SU-DHL-6 (cell line): ENCODE data around the gene C12orf43.

Experiments used
- H2AFZ ChIP-seq: fragments of 200-600 bp; sonication (generic); 2 replicates; pipeline ENCODE4 v1.6.1; 2014; ENCODE audit warnings: low read depth, mild to moderate bottlenecking, moderate library complexity, mixed read lengths, antibody characterized with exemption, low read length; ENCODE audit not compliant: severe bottlenecking
- H3F3A ChIP-seq: fragments of 200-600 bp; shearing (Covaris generic); 2 replicates; pipeline ENCODE4 v1.6.0; 2016; ENCODE audit warnings: antibody characterized with exemption, mild to moderate bottlenecking; ENCODE audit not compliant: insufficient read depth
- H3K27ac ChIP-seq: fragments of 200-600 bp; sonication (generic); 2 replicates; pipeline ENCODE4 v1.5.1; 2016; ENCODE audit warnings: low read depth, mild to moderate bottlenecking, low read length, moderate library complexity, mixed read lengths
- H3K27me3 ChIP-seq: fragments of 200-600 bp; sonication (generic), shearing (Covaris generic); 2 replicates; pipeline ENCODE4 v1.6.0; 2014; ENCODE audit warnings: mild to moderate bottlenecking, low read length
- H3K36me3 ChIP-seq: fragments of 200-600 bp; sonication (generic); 2 replicates; pipeline ENCODE4 v1.6.1; 2014; ENCODE audit warnings: mild to moderate bottlenecking, low read length, mixed read lengths
- H3K4me2 ChIP-seq: fragments of 300-600, 200-600 bp; shearing (Covaris generic), sonication (generic); 2 replicates; pipeline ENCODE4 v1.6.0; 2014; ENCODE audit warnings: low read length, low read depth, mild to moderate bottlenecking; ENCODE audit not compliant: poor library complexity, severe bottlenecking
- H3K4me3 ChIP-seq: fragments of 200-600 bp; sonication (generic); 2 replicates; pipeline ENCODE4 v1.5.1; 2014; ENCODE audit warnings: antibody characterized with exemption, low read length, mild to moderate bottlenecking, mixed read lengths; ENCODE audit not compliant: insufficient read depth, poor library complexity, severe bottlenecking
- H3K79me2 ChIP-seq: fragments of 200-600 bp; sonication (generic); 2 replicates; pipeline ENCODE4 v1.6.1; 2014; ENCODE audit warnings: mild to moderate bottlenecking, low read length, moderate library complexity; ENCODE audit not compliant: insufficient read depth
- H3K9ac ChIP-seq: fragments of 200-600 bp; sonication (generic); 2 replicates; pipeline ENCODE4 v1.7.0; 2014; ENCODE audit warnings: mild to moderate bottlenecking, low read length
- H3K9me2 ChIP-seq: fragments of 200-600 bp; sonication (generic); replicated peaks from 2 replicates; pipeline ENCODE4 v1.6.1; 2014; ENCODE audit warnings: low read length; ENCODE audit not compliant: insufficient read depth
- H3K9me3 ChIP-seq: fragments of 200-600 bp; sonication (generic); 2 replicates; pipeline ENCODE4 v1.6.1; 2014; ENCODE audit warnings: low read length, mixed read lengths; ENCODE audit not compliant: insufficient read depth
- H4K20me1 ChIP-seq: fragments of 200-600 bp; sonication (generic); 2 replicates; pipeline ENCODE4 v1.6.1; 2014; ENCODE audit warnings: low read depth, mild to moderate bottlenecking, antibody characterized with exemption, low read length, moderate library complexity, mixed read lengths
- CTCF ChIP-seq: fragments of 200-600 bp; sonication (generic); IDR thresholded peaks from one replicate; pipeline ENCODE4 v1.5.1; 2017; ENCODE audit warnings: antibody characterized with exemption, mild to moderate bottlenecking, low read length, moderate library complexity; ENCODE audit not compliant: insufficient read depth, poor library complexity, severe bottlenecking
- EZH2phosphoT487 ChIP-seq: fragments of 200-600 bp; sonication (generic), shearing (Covaris generic); conservative IDR thresholded peaks from 2 replicates; pipeline ENCODE4 v1.6.1; 2018; ENCODE audit warnings: mild to moderate bottlenecking, antibody characterized with exemption, low read length, moderate library complexity, mixed read lengths

The C12orf43 gene

DNA sequence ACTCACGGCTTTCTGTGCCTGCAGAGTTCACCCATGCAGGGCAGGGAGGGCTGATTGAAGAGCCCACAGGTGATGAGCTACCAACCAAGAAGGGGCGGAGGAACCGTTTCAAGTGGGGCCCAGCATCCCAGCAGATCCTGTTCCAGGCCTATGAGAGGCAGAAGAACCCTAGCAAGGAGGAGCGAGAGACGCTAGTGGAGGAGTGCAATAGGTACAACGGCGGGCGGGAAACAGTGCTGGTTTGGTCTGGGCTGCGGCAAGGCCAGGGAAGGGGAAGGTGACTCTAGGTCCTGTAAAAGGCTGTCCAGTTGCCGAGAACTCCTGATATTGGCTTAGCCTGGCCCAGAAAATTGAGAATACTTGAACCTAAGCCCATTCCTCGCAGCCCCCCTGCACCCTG lies 22.8 kb downstream of the C12orf43 start:
- no peaks in the 10 kb centered on the region for H3K27me3 ChIP-seq
- no peak overlapping the region for H3K4me3 ChIP-seq
- H3K27ac ChIP-seq: no peak overlapping the region
- H3K4me2 ChIP-seq: no peak overlapping the region
- no peaks in the 10 kb centered on the region for H3K36me3 ChIP-seq
- H3K9me3 ChIP-seq: no peaks in the 10 kb centered on the region
- H4K20me1 ChIP-seq: no peaks in the 10 kb centered on the region
- no peaks in the 10 kb centered on the region for H3K9me2 ChIP-seq
- no peaks in the 10 kb centered on the region for H3K79me2 ChIP-seq
- H3K9ac ChIP-seq: no peak overlapping the region
- H3F3A ChIP-seq: no peaks in the 10 kb centered on the region
- H2AFZ ChIP-seq: no peak overlapping the region
- no peak for TF ChIP-seq EZH2phosphoT487
- no peak for TF ChIP-seq CTCF

DNA sequence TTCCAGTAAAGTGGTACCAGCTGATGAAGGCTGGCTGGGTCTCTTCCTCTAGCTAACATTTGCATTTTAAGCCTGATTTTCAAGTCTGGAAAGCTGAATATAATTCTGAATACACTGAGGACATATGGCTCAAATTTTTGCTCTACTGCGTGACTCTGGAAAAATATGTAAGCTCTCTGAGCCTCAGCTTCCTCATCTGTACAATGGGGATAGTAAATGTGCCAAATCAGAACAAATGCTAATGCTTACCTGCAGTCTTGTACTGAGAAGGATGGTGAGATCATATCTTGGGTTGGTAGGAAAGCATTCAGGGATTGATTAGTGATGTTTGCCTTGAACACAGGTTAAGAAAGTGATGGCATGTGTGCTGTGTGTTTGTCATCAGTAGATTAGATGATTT lies 23.3 kb downstream of the C12orf43 start:
- Histone ChIP-seq H3K36me3 (no peaks in the 10 kb centered on the region), H3K9me2 (no peaks in the 10 kb centered on the region), H3K4me3 (no peak overlapping the region), H3K27me3 (no peaks in the 10 kb centered on the region), H3K27ac (no peak overlapping the region), H4K20me1 (no peaks in the 10 kb centered on the region), H3F3A (no peaks in the 10 kb centered on the region), H3K9me3 (no peaks in the 10 kb centered on the region), H3K9ac (no peak overlapping the region), H2AFZ (no peak overlapping the region), H3K79me2 (no peaks in the 10 kb centered on the region), H3K4me2 (no peak overlapping the region)
- TF ChIP-seq CTCF (no peak), EZH2phosphoT487 (no peak)

DNA sequence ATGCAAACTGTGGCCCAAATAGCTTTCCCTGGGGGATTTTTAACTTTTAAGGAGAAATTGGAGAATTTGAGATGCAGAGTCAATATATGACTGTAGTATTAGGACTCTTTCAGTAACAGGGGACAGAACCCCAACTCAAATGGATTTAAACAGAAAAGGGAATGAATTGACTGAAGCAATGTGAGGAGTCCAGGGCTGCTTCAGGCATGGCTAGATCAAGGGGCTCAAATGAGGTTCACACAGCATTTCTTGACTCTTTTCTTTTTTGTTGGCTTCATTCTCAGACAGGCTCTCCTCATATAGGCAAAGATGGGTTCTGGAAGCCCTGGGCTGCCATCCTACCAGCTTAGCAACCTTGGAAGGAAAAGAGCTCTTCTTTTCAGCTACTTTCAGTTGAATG lies 24.3 kb downstream of the C12orf43 start:
- Histone ChIP-seq H3K9me2 (no peaks in the 10 kb centered on the region), H3K79me2 (no peaks in the 10 kb centered on the region), H3K9ac (no peak overlapping the region), H3K27ac (no peak overlapping the region), H3F3A (no peaks in the 10 kb centered on the region), H3K36me3 (no peaks in the 10 kb centered on the region), H3K9me3 (no peaks in the 10 kb centered on the region), H3K4me2 (no peak overlapping the region), H3K27me3 (no peaks in the 10 kb centered on the region), H2AFZ (no peak overlapping the region), H3K4me3 (no peak overlapping the region), H4K20me1 (no peaks in the 10 kb centered on the region)
- TF ChIP-seq CTCF (no peak), EZH2phosphoT487 (no peak)

- Histone ChIP-seq H3K9ac (no peak overlapping the region), H3K79me2 (no peaks in the 10 kb centered on the region)
- no peak for TF ChIP-seq EZH2phosphoT487
- no peak for TF ChIP-seq CTCF
These were observed 25.7 kb downstream of the C12orf43 start for GRCh38 chr12:120990487-120991055.

More at GRCh38 chr12:120990487-120991055, 25.7 kb downstream of the C12orf43 start:
- H3K9me3 ChIP-seq: no peaks in the 10 kb centered on the region
- H3K4me3 ChIP-seq: no peak overlapping the region
- H2AFZ ChIP-seq: no peak overlapping the region
- H3K4me2 ChIP-seq: no peak overlapping the region
- H3K27me3 ChIP-seq: no peaks in the 10 kb centered on the region
- no peaks in the 10 kb centered on the region for H3F3A ChIP-seq
- H3K27ac ChIP-seq: no peak overlapping the region
- no peaks in the 10 kb centered on the region for H3K9me2 ChIP-seq
- H3K36me3 ChIP-seq: no peaks in the 10 kb centered on the region
- H4K20me1 ChIP-seq: no peaks in the 10 kb centered on the region
